ENCODE measurements around the gene BRI3.

The BRI3 gene

GRCh38 chr7:98254516-98254915, 27.0 kb upstream of the BRI3 start:
- Histone ChIP-seq H3K4me3 (ENCODE audit: insufficient read length, low read depth) (no peak overlapping the region), H3K27me3 (ENCODE audit: insufficient read depth, insufficient read length) (no peaks in the 10 kb centered on the region), H3K4me1 (ENCODE audit: insufficient read depth, insufficient read length) (no peaks in the 10 kb centered on the region), H3K9me3 (ENCODE audit: insufficient read depth, low read length) (no peaks in the 10 kb centered on the region), H3K36me3 (ENCODE audit: insufficient read depth, insufficient read length, low read length) (peaks cover 6% of the 10 kb centered on the region), H3K9ac (ENCODE audit: insufficient read length, low read depth) (no peak overlapping the region)
- TF ChIP-seq YY1 (IDR thresholded peaks at IDR 0.05; ENCODE audit: insufficient read depth, insufficient read length), result no peak
- TF ChIP-seq SUZ12 (IDR thresholded peaks at IDR 0.05; ENCODE audit: extremely low read depth, insufficient read depth, insufficient read length), result no peak
- TF ChIP-seq ZNF274 (IDR thresholded peaks at IDR 0.05; ENCODE audit: low read depth, low read length), result no peak
- no peak for DNase-seq (ENCODE audit: low read depth, low spot score)

- no peaks in the 10 kb centered on the region for H3K27me3 ChIP-seq (ENCODE audit: insufficient read depth, insufficient read length)
- no peak for DNase-seq (ENCODE audit: low read depth, low spot score)
- TF ChIP-seq SUZ12 (IDR thresholded peaks at IDR 0.05; ENCODE audit: extremely low read depth, insufficient read depth, insufficient read length), result no peak
- no peak for TF ChIP-seq ZNF274 (IDR thresholded peaks at IDR 0.05; ENCODE audit: low read depth, low read length)
- no peak for TF ChIP-seq YY1 (IDR thresholded peaks at IDR 0.05; ENCODE audit: insufficient read depth, insufficient read length)
- H3K4me1 ChIP-seq (ENCODE audit: insufficient read depth, insufficient read length), result no peaks in the 10 kb centered on the region
- H3K9me3 ChIP-seq (ENCODE audit: insufficient read depth, low read length), result no peaks in the 10 kb centered on the region
- H3K36me3 ChIP-seq (ENCODE audit: insufficient read depth, insufficient read length, low read length), result peaks cover 6% of the 10 kb centered on the region
- no peak overlapping the region for H3K9ac ChIP-seq (ENCODE audit: insufficient read length, low read depth)
- no peak overlapping the region for H3K4me3 ChIP-seq (ENCODE audit: insufficient read length, low read depth)
These were observed 26.4 kb upstream of the BRI3 start for GRCh38 chr7:98254951-98255610.

GRCh38 chr7:98256431-98256830, 25.1 kb upstream of the BRI3 start:
- no peak for TF ChIP-seq YY1 (IDR thresholded peaks at IDR 0.05; ENCODE audit: insufficient read depth, insufficient read length)
- no peaks in the 10 kb centered on the region for H3K27me3 ChIP-seq (ENCODE audit: insufficient read depth, insufficient read length)
- peaks cover 7% of the 10 kb centered on the region for H3K36me3 ChIP-seq (ENCODE audit: insufficient read depth, insufficient read length, low read length)

GRCh38 chr7:98257701-98258100, 23.8 kb upstream of the BRI3 start:
- Histone ChIP-seq H3K9me3 (ENCODE audit: insufficient read depth, low read length) (peaks cover 13% of the 10 kb centered on the region; the same call in 1 of the 2 replicates), H3K4me1 (ENCODE audit: insufficient read depth, insufficient read length) (no peaks in the 10 kb centered on the region), H3K36me3 (ENCODE audit: insufficient read depth, insufficient read length, low read length) (peaks cover 11% of the 10 kb centered on the region), H3K27me3 (ENCODE audit: insufficient read depth, insufficient read length) (no peaks in the 10 kb centered on the region), H3K4me3 (ENCODE audit: insufficient read length, low read depth) (no peak overlapping the region), H3K9ac (ENCODE audit: insufficient read length, low read depth) (no peak overlapping the region)
- TF ChIP-seq YY1 (IDR thresholded peaks at IDR 0.05; ENCODE audit: insufficient read depth, insufficient read length), result no peak
- no peak for TF ChIP-seq ZNF274 (IDR thresholded peaks at IDR 0.05; ENCODE audit: low read depth, low read length)
- no peak for TF ChIP-seq SUZ12 (IDR thresholded peaks at IDR 0.05; ENCODE audit: extremely low read depth, insufficient read depth, insufficient read length)
- DNase-seq (ENCODE audit: low read depth, low spot score), result no peak

More at GRCh38 chr7:98256431-98256830, 25.1 kb upstream of the BRI3 start:
- Histone ChIP-seq H3K9me3 (ENCODE audit: insufficient read depth, low read length) (peaks cover 8% of the 10 kb centered on the region; the same call in 1 of the 2 replicates), H3K4me1 (ENCODE audit: insufficient read depth, insufficient read length) (no peaks in the 10 kb centered on the region), H3K9ac (ENCODE audit: insufficient read length, low read depth) (no peak overlapping the region), H3K4me3 (ENCODE audit: insufficient read length, low read depth) (no peak overlapping the region)
- no peak for DNase-seq (ENCODE audit: low read depth, low spot score)

- Histone ChIP-seq H3K36me3 (ENCODE audit: insufficient read depth, insufficient read length, low read length) (peaks cover 5% of the 10 kb centered on the region), H3K9ac (ENCODE audit: insufficient read length, low read depth) (no peak overlapping the region), H3K4me1 (ENCODE audit: insufficient read depth, insufficient read length) (no peaks in the 10 kb centered on the region), H3K4me3 (ENCODE audit: insufficient read length, low read depth) (no peak overlapping the region), H3K27me3 (ENCODE audit: insufficient read depth, insufficient read length) (no peaks in the 10 kb centered on the region), H3K9me3 (ENCODE audit: insufficient read depth, low read length) (peaks cover 11% of the 10 kb centered on the region; the same call in 1 of the 2 replicates)
- TF ChIP-seq ZNF274 (IDR thresholded peaks at IDR 0.05; ENCODE audit: low read depth, low read length), result no peak
- no peak for TF ChIP-seq YY1 (IDR thresholded peaks at IDR 0.05; ENCODE audit: insufficient read depth, insufficient read length)
- TF ChIP-seq SUZ12 (IDR thresholded peaks at IDR 0.05; ENCODE audit: extremely low read depth, insufficient read depth, insufficient read length), result no peak
- DNase-seq (ENCODE audit: low read depth, low spot score), result no peak
These were observed 15.6 kb upstream of the BRI3 start for GRCh38 chr7:98265841-98266271.

GRCh38 chr7:98266840-98267239, 14.6 kb upstream of the BRI3 start:
- H3K4me3 ChIP-seq (ENCODE audit: insufficient read length, low read depth), result no peak overlapping the region
- no peak for DNase-seq (ENCODE audit: low read depth, low spot score)
- peaks cover under 1% of the 10 kb centered on the region; the same call in 1 of the 2 replicates for H3K9me3 ChIP-seq (ENCODE audit: insufficient read depth, low read length)
- no peaks in the 10 kb centered on the region for H3K4me1 ChIP-seq (ENCODE audit: insufficient read depth, insufficient read length)
- no peak overlapping the region for H3K9ac ChIP-seq (ENCODE audit: insufficient read length, low read depth)
- no peaks in the 10 kb centered on the region for H3K27me3 ChIP-seq (ENCODE audit: insufficient read depth, insufficient read length)
- no peaks in the 10 kb centered on the region for H3K36me3 ChIP-seq (ENCODE audit: insufficient read depth, insufficient read length, low read length)
- TF ChIP-seq YY1 (IDR thresholded peaks at IDR 0.05; ENCODE audit: insufficient read depth, insufficient read length), result no peak
- no peak for TF ChIP-seq ZNF274 (IDR thresholded peaks at IDR 0.05; ENCODE audit: low read depth, low read length)
- no peak for TF ChIP-seq SUZ12 (IDR thresholded peaks at IDR 0.05; ENCODE audit: extremely low read depth, insufficient read depth, insufficient read length)

- Histone ChIP-seq H3K36me3 (ENCODE audit: insufficient read depth, insufficient read length, low read length) (no peaks in the 10 kb centered on the region), H3K9me3 (ENCODE audit: insufficient read depth, low read length) (no peaks in the 10 kb centered on the region), H3K9ac (ENCODE audit: insufficient read length, low read depth) (no peak overlapping the region), H3K27me3 (ENCODE audit: insufficient read depth, insufficient read length) (no peaks in the 10 kb centered on the region), H3K4me3 (ENCODE audit: insufficient read length, low read depth) (no peak overlapping the region), H3K4me1 (ENCODE audit: insufficient read depth, insufficient read length) (no peaks in the 10 kb centered on the region)
- DNase-seq (ENCODE audit: low read depth, low spot score), result no peak
- TF ChIP-seq YY1 (IDR thresholded peaks at IDR 0.05; ENCODE audit: insufficient read depth, insufficient read length) (no peak), SUZ12 (IDR thresholded peaks at IDR 0.05; ENCODE audit: extremely low read depth, insufficient read depth, insufficient read length) (no peak), ZNF274 (IDR thresholded peaks at IDR 0.05; ENCODE audit: low read depth, low read length) (no peak)
These were observed 14.2 kb upstream of the BRI3 start for GRCh38 chr7:98267303-98267702.

Data from NT2/D1 (cell line).